DND-41 (cell line): ENCODE results near the gene RNF123.

Source experiments
- ATAC-seq: fragments of 200-7000 bp; cut with Tn5 transposase; 3 replicates; pipeline ENCODE4 v1.9.1; 2021; ENCODE audit warnings: low read depth; ENCODE audit not compliant: insufficient read depth
- DNase-seq: peaks from one replicate; pipeline ENCODE4 v3.0.0-alpha.2; 2020
- H2AFZ ChIP-seq: 2 replicates; pipeline ENCODE4 v1.6.0; 2012; ENCODE audit warnings: low read depth, low read length
- H3K27ac ChIP-seq: 2 replicates; pipeline ENCODE4 v1.5.1; 2012; ENCODE audit warnings: low read length, inconsistent platforms
- H3K27me3 ChIP-seq: fragments of 200-600 bp; sonication (generic); 2 replicates; pipeline ENCODE4 v1.6.0; 2012; ENCODE audit warnings: low read length, mild to moderate bottlenecking, inconsistent platforms; ENCODE audit not compliant: insufficient read depth, poor library complexity
- H3K36me3 ChIP-seq: 2 replicates; pipeline ENCODE4 v1.5.1; 2012; ENCODE audit warnings: low read length, inconsistent platforms; ENCODE audit not compliant: insufficient read depth
- H3K4me1 ChIP-seq: 2 replicates; pipeline ENCODE4 v1.5.1; 2012; ENCODE audit warnings: mild to moderate bottlenecking, low read length; ENCODE audit not compliant: insufficient read depth
- H3K4me2 ChIP-seq: 2 replicates; pipeline ENCODE4 v1.6.0; 2012; ENCODE audit warnings: mild to moderate bottlenecking, moderate library complexity, low read length, inconsistent platforms; ENCODE audit not compliant: insufficient read depth
- H3K4me3 ChIP-seq, 2 experiments: fragments of 200-600 bp in 1 of 2; shearing (Covaris generic) in 1 of 2; 2 replicates each; pipeline ENCODE4 v1.5.1; 2012 to 2016; ENCODE audit warnings: inconsistent platforms in 2 of 2, low read length in 2 of 2, mild to moderate bottlenecking in 2 of 2, low read depth in 1 of 2, moderate library complexity in 1 of 2
- H3K79me2 ChIP-seq: 2 replicates; pipeline ENCODE4 v1.6.0; 2012; ENCODE audit warnings: low read length, inconsistent platforms; ENCODE audit not compliant: insufficient read depth
- H3K9ac ChIP-seq: 2 replicates; pipeline ENCODE4 v1.6.0; 2012; ENCODE audit warnings: low read depth, mild to moderate bottlenecking, inconsistent platforms, low read length, moderate library complexity
- H3K9me3 ChIP-seq: 2 replicates; pipeline ENCODE4 v1.5.1; 2012; ENCODE audit warnings: low read length, moderate library complexity, mild to moderate bottlenecking, inconsistent platforms; ENCODE audit not compliant: insufficient read depth, severe bottlenecking
- H4K20me1 ChIP-seq: 2 replicates; pipeline ENCODE4 v1.6.0; 2012; ENCODE audit warnings: low read length; ENCODE audit not compliant: insufficient read depth
- EZH2 ChIP-seq: IDR thresholded peaks from 3 replicates; pipeline ENCODE4 v1.6.1; 2012; ENCODE audit warnings: borderline replicate concordance, low read depth, mild to moderate bottlenecking, moderate library complexity, low read length, inconsistent platforms; ENCODE audit not compliant: severe bottlenecking
- TF ChIP-seq, protein P1 (sequence below): IDR thresholded peaks from 2 replicates; pipeline ENCODE4 v1.5.1; 2012; ENCODE audit warnings: borderline replicate concordance, low read length, moderate library complexity, mild to moderate bottlenecking; ENCODE audit not compliant: poor library complexity, severe bottlenecking; ENCODE audit errors: extremely low read depth

The RNF123 gene

DNA sequence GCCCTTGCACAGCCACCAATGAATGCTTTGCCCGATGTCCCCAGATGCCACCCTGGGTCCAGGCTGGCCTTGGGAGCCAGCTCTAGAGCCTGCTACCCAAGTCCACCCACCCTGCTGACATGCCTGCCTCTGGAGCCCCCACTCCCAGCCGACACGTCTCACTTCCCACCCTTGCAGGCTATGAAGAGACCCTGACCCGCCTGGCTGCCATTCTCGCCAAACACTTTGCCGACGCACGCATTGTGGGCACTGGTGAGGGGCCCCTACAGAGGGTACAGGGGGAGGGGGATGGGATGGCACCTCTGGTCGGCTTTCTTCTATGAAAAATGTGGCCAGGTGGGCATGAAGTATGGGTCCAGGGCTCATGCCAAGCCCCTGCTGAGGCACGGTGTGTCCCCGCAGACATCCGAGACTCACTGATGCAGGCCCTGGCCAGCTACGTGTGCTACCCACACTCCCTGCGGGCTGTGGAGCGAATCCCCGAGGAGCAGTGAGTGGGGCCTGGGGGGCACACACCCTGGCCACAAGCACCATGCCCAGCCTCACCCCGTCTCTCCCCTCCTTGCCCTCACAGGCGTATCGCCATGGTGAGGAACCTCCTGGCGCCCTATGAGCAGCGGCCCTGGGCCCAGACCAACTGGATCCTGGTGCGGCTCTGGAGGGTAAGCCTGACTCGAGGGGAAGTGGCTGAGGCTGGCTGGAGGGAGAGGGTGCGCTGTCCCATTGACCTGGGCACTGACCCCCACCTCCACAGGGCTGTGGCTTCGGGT lies 24.2 kb downstream of the RNF123 start:
- Histone ChIP-seq H3K9me3 (no peaks in the 10 kb centered on the region), H3K36me3 (peaks cover 25% of the 10 kb centered on the region), H4K20me1 (peaks cover 3% of the 10 kb centered on the region), H3K79me2 (no peaks in the 10 kb centered on the region), H3K27ac (peak overlapping the region; percentile 59; the same call in 1 of the 2 replicates), H3K4me3 (no peak overlapping the region), H3K4me2 (no peak overlapping the region), H3K27me3 (no peaks in the 10 kb centered on the region), H3K4me1 (peaks cover 13% of the 10 kb centered on the region), H2AFZ (no peak overlapping the region), H3K9ac (no peak overlapping the region)
- TF ChIP-seq, protein P1, sequence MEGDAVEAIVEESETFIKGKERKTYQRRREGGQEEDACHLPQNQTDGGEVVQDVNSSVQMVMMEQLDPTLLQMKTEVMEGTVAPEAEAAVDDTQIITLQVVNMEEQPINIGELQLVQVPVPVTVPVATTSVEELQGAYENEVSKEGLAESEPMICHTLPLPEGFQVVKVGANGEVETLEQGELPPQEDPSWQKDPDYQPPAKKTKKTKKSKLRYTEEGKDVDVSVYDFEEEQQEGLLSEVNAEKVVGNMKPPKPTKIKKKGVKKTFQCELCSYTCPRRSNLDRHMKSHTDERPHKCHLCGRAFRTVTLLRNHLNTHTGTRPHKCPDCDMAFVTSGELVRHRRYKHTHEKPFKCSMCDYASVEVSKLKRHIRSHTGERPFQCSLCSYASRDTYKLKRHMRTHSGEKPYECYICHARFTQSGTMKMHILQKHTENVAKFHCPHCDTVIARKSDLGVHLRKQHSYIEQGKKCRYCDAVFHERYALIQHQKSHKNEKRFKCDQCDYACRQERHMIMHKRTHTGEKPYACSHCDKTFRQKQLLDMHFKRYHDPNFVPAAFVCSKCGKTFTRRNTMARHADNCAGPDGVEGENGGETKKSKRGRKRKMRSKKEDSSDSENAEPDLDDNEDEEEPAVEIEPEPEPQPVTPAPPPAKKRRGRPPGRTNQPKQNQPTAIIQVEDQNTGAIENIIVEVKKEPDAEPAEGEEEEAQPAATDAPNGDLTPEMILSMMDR: no peak
- no peak for TF ChIP-seq EZH2
- DNase-seq: no peak
- no peak for ATAC-seq

DNA sequence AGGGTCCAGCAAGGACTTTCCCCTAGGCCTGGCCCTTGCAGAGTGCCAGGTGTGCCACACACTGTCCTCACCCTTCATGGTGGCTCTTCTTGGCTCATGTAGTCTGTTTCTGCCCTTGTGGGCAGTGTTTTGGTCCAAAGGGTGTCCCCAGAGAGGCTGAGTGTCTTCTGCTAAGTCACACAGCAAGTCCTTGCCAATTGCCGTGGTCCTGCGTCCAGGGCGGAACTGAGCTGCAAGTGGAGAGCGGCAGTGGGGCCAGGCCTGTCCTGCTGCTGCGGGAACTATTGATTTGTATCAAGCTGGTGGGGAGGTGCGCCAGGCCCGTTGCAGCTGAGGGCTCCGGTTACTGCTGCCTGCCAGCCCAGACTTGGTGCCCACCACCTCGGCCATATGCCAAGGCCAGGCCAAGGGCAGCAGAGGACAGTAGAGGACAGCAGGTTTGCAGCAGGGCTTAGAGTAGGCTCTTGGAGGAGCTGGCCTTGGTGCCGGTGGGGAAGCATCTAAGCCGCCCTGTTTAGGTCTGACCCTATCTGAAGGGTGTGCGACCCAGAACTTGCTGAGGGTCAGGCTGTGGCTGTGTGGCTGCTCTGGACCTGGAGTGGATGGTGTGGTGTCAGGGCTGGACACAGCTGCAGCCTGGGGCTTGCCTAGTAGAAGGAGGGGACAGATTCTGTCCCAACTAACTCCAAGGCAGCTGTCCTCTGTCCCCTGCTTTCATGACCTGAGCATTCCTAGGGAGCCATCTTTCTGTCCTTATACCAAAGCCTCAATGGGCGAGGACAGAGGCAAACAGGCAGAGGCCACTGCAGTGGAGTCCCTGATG lies 25.6 kb downstream of the RNF123 start:
- peaks cover 27% of the 10 kb centered on the region for H3K4me1 ChIP-seq

DNA sequence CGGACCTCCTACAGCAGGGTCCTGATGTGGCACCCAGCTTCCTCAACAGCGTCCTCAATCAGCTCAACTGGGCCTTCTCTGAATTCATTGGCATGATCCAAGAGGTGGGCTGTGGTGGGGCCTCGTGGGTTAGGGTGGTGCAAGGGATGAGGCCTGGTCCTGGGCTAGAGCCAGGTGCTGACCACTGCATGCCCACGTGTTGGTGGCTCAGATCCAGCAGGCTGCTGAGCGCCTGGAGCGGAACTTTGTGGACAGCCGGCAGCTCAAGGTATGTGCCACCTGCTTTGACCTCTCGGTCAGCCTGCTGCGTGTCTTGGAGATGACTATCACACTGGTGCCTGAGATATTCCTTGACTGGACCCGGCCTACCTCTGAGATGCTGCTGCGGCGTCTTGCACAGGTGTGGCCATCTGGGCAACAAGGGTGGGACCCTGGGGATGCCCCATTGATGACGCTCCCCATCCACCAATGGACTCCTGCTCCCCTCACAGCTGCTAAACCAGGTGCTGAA lies 26.3 kb downstream of the RNF123 start:
- TF ChIP-seq, protein P1: no peak
- no peak for TF ChIP-seq EZH2
- Histone ChIP-seq H3K36me3 (peaks cover 33% of the 10 kb centered on the region), H3K4me3 (no peak overlapping the region)

More for the DNA sequence above, 25.6 kb downstream of the RNF123 start:
- peaks cover 7% of the 10 kb centered on the region for H4K20me1 ChIP-seq
- H3K27ac ChIP-seq: no peak overlapping the region
- no peaks in the 10 kb centered on the region for H3K79me2 ChIP-seq
- no peak overlapping the region for H2AFZ ChIP-seq
- H3K36me3 ChIP-seq: peaks cover 29% of the 10 kb centered on the region
- no peak overlapping the region for H3K4me3 ChIP-seq
- ATAC-seq (no peak), DNase-seq (no peak)
- no peak overlapping the region for H3K4me2 ChIP-seq
- no peaks in the 10 kb centered on the region for H3K9me3 ChIP-seq
- TF ChIP-seq EZH2: no peak
- TF ChIP-seq, protein P1: no peak
- no peaks in the 10 kb centered on the region for H3K27me3 ChIP-seq
- no peak overlapping the region for H3K9ac ChIP-seq

More for the DNA sequence above, 26.3 kb downstream of the RNF123 start:
- H2AFZ ChIP-seq: no peak overlapping the region
- peaks cover 33% of the 10 kb centered on the region for H3K4me1 ChIP-seq
- no peak for DNase-seq
- H3K4me2 ChIP-seq: no peak overlapping the region
- no peaks in the 10 kb centered on the region for H3K79me2 ChIP-seq
- no peaks in the 10 kb centered on the region for H3K9me3 ChIP-seq
- no peaks in the 10 kb centered on the region for H3K27me3 ChIP-seq
- ATAC-seq: no peak
- no peak overlapping the region for H3K9ac ChIP-seq
- peaks cover 11% of the 10 kb centered on the region for H4K20me1 ChIP-seq
- no peak overlapping the region for H3K27ac ChIP-seq
